Smooth muscle cell of the brain vasculature (primary cell): Measurements from ENCODE around the gene PADI3.
"Not testable (repeated sequence)": the region's sequence is repeated elsewhere in the genome, so short reads cannot be mapped to it uniquely, and the experiment has no call there.

Experiments used
- DNase-seq: peaks from one replicate; pipeline ENCODE4 v3.0.0-alpha.2; 2012; ENCODE audit warnings: low read depth, low spot score

Gene PADI3

DNA sequence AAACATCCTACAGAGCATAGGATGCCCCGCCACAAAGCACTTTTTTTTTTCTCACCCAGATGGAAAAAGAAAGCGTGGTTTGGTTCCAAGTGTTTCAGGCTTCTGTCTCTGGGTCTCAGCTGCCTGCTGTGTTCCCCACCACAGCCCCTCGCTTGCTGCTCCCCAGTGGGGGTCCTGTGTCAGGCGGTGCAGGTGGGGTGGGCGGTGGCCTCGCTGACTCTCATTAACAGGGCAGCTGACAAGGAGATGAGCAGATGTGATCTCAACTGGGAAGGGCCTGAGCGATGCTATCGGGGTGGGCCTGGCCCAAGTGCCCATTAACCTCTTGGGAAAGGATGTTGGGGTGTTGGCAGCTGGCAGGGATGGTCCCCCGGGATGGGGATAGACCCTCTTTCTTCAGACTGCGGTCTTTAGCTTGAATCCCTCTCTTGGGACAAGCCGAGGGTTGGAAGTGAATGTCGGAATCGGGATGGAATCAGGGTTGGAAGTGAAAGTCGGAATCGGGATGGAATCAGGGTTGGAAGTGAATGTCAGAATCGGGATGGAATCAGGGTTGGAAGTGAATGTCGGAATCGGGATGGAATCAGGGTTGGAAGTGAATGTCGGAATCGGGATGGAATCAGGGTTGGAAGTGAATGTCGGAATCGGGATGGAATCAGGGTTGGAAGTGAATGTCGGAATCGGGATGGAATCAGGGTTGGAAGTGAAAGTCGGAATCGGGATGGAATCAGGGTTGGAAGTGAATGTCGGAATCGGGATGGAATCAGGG lies 7.7 kb upstream of the PADI3 start:
- DNase-seq: not testable (repeated sequence)

DNA sequence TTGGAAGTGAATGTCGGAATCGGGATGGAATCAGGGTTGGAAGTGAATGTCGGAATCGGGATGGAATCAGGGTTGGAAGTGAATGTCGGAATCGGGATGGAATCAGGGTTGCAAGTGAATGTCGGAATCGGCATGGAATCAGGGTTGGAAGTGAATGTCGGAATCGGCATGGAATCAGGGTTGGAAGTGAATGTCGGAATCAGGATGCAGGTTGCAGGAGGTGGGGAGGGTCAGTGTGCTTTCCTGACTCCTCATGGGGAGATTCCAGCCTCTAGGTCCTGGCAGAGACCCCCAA lies 7.2 kb upstream of the PADI3 start:
- DNase-seq: not testable (repeated sequence)

DNA sequence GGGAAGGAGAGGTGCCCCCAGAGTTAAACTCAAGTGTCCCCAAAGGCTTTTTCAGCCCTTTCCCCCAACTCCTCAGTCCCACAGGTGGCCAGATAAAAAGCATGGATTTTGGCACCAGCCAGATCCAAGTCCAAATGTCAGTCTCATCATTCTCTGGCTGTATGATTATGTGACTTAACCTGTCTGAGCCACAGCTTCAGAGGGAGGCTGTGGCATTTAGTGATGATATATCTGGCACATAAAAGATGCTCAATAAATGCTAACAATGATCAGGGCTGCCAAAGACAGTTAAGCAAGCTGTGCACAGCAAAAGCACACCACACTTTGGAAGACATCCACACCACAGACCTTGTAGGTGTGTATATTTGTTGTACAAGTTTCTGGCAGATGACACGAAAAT lies 5.6 kb upstream of the PADI3 start:
- DNase-seq: no peak

DNA sequence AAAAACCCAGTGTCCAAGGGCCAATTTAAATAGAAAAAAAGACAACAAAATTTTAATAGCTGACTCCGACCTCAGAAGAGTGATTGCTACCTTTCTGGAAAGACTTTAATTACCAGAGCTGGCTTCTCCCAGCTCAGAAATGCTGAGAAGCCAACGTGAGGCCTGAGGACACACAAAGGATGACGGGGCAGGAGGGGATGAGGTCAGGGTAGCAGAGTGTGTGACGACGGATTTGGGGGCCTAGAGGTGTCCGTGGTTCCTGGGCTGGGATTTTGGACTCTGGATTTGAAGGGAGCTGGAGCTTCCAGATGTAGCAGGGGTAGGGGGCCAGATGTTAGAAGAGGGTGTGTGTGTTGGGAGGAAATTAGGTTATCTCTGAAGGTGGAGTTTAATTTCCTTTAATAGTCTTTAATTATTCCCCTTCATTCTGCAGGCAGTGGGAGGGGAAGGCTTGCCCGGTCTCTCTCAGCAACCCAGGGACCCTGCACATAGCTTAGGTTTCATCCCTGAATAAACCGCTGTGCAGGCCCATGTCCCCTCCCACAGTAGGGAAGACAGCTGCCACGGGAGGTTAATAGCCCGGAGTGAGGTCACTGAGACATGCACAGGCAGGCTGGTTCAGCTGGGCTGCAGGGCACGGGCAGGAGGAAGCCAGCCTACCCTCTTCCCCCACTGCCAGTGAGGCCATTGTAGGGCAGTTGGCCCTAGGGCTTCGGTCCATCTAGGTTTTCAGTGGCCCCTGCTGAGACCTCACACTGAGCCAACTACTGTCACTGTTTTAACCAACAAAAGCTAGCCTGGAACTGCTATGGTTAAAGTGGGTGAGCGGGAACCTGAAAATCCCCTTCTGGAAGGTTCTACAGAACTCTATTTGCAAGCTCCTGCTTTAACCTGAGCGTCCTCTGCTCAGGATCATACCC lies 3.8 kb upstream of the PADI3 start:
- DNase-seq: no peak

DNA sequence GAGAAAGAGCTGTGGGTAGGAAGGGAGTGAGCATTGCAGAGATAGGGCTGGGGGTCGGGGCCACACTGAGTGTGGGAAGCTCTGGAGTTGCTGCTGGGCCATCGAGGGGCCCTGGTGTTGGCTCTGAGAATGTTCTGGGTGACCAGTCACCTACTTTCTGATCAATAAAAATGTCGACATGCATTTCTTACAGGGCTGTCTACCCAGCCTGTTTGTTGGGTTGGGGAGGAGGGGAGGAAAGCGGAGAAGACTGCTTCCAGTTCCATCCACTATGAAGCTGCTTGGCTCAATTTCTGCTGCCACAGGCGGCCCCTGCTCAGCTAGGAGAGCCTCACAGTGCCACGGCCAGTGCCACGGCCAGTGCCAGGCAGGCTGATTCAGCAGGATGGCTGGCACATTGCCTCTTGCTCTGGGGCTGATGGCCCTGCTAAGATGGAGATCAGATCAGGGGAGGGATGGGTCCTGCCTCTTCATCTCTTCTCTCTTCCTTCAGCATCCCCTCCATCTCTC lies 3.0 kb upstream of the PADI3 start:
- no peak for DNase-seq

DNA sequence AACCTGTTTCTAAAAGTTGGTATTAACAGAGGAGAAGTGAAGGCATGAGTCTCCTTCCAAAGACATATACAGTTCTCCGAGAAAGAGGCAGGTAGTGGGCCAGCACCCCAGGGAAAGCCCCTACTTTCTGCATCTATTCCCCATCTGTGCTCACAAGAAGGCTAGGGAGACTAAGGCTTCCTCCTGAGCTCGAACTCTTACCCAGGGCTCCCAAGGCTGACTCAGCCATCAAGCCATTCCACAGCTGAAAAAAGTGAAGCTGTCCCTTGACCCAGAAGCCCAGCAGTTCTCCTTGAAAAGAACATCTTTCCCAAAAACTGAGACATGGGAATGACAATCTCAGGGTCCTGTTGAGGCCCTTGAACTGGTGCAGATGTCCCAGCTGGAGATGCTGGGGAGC lies 1.9 kb upstream of the PADI3 start:
- no peak for DNase-seq

DNA sequence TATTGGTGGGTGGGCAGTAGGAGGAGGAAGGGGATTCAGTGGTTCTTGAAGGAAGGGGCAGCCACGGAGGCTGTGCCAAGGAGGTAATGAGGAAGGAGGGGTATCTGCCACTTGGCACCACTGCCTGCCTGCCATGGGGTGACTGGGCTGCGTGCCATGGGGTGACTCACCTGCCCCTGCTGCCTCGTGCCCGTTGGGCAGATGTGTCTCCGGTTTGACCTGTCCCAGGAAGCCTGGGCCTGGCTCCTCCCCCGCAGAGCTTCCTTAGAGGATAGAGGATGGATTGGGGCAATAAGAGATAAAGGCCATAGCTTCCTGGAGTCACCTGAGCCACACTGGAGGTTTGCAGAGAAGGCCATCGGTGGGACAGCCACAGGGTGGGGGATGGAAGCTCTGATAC lies 1.7 kb downstream of the PADI3 start:
- DNase-seq: no peak

DNA sequence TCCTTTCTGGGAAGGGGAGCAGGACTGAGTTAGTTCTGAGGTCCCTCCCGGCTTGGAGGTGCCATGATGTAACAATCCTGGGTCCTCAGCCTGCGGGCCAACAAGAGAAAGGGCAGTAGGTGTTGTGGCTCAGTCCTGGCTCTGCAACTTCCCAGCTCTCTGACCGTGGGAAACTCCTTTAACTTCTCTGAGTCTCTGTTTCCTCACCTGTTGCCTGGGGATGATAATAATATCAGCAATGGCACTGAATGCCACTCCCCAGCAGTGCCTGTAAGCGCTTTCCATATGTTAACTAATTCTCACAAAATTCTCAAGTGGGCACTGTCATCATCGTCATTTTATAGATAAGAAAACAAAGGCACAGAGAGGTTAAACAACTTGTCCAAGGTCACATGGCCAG lies 2.3 kb downstream of the PADI3 start:
- no peak for DNase-seq

DNA sequence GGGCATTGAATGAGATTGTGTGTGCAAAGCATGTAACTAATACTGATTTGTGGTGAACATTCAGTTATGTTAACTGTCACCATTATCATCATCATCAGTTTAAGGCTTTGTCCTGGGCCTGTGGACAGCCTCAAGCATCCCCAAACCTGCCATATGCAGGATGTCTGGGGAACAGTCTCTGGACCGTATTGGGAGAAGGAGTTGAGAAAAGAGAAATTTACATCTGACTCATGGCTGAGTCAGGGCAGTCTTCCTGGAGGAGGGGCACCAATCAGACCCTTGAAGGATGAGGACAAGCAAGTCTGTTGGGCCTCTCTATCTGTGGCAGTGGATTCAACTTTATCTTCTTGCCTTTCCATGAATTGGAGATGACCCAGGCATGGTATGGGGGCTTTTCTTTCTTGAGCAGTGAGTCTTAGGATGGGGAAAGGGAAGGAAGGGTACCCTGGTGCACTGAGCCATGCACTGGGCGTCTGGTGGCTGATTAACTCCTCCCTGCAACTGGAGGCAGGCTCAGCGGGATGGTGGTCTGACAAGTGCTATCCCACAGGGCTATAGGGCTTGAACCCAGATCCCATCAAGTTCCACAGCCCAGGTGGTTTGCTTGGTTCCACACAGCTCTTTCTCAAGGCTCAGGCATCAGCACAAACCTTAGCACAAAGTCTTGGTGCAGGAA lies 2.9 kb downstream of the PADI3 start:
- no peak for DNase-seq

DNA sequence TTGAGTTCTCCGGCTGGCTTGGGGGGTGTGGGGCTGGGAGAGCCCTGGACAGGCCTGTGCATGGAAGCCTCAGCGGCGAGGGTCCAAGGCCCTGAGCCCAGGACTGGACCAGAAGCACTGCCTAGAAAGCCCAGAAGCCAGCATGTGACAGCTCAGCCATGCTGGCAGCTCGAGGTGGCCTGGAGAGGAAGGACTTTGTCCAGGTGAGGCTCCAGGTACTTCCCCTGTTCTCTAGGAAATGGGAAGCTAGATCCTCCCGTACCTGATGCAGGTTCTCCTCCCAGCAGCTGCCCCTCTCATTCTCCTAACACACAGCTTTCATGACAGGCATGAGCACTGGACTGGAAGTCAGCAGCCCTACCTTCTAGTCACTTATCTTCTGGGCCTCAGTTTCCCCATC lies 6.4 kb downstream of the PADI3 start:
- DNase-seq: no peak

DNA sequence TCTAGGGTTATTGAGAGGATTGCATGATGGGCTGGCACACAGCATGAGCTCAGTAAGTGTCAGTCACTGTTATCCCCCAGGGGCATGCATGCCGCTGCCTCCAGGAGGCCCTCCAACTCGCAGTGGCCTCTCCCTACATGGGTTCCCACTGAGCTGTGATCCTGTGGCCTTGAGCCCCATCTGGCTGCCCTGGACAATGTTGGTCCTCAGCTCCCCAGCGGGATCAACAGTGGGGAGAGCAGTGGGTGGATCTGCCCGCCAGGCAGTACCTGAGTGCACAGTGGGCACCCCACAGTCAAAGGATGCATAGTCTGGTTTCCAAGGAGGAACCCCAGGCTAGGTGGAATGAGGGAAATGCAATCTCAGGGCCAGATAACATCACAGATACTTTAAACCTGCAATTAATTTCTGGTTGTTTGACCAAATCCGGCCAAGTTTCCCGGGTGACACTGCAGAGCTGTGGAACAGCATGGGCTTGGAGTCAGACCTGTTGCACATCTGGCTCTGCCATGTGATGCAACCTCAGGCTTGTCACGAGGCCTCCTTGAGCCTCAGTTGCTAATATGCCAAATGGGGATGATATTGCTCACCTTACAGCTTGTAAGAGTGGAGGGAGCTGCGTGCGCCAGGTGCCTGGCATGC lies 9.3 kb downstream of the PADI3 start:
- DNase-seq: no peak

DNA sequence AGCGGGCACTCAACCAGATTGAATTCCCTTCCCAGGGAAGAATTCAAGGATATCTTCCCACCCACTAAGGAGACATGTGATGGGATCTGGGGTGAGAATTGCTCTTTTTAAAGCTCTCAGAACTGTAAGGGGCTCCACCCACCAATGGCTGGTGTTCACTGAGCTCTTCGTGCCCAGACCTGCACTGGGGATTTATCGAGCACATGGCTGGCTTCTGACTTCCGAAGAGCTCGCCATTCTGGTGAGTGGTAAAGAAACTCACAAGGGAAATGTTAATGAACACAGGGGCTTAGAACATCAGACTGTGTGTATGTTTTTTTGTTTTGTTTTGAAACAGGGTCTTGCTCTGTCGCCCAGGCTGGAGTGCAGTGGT lies 9.8 kb downstream of the PADI3 start:
- no peak for DNase-seq

DNA sequence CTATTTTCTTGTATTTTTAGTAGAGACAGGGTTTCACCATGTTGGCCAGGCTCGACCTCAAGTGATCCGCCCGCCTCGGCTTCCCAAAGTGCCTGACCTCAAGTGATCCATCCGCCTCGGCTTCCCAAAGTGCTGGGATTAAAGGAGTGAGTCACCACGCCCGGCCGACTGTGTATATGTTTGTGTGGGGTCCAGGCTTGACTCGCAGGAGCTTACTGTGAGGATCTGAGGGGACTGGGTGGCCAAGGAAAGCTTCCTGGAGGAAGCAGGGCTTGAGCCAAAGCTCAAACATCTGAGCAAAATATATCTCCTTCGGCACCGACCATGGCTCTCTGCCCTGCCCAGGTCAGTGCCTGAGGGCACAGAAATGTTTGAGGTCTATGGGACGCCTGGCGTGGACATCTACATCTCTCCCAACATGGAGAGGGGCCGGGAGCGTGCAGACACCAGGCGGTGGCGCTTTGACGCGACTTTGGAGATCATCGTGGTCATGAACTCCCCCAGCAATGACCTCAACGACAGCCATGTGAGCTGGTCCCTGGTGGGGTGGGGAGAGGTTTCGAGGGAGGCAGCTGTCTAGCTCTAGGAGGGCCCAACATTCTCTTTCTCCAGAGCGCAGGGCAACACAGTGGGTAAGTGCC lies 10.5 kb downstream of the PADI3 start:
- DNase-seq: no peak

DNA sequence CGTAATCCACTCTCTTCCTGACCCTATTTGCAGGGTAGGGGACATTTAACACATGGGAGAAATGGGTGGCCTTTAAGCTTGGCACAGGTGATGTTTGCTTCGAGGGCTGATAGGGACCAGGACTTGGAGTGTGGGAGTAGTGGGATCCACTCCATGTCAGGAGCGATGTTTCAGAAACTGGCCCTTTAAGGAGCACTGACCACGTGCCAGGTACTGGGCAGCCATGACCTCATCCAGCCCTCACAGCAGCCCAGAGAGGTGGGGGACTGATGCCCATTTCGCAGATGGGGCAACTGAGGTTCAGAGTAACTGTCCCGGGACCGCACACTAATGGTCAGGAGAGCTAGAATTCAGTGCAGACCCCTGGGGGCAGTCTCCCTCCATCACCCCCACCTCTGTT lies 11.4 kb downstream of the PADI3 start:
- DNase-seq: no peak

DNA sequence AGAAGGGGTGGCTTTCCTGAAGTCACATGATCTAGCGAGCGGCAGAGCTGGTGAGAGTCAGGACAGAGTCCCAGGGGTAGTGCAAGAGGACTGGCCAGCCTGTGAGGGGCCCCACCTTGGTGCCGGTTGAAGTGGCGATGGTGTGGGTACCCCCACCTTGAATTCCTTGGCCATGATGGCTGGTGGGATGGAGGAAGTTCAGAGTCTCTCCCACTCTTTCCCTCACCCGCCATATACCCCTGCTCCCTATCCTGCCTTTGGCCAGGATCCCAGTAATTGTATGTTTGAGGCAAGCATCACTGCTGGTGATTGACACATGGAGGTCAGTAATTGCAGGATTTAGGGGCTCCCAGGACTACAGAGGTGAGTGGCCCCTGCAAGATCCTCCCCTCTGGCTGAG lies 11.8 kb downstream of the PADI3 start:
- no peak for DNase-seq

DNA sequence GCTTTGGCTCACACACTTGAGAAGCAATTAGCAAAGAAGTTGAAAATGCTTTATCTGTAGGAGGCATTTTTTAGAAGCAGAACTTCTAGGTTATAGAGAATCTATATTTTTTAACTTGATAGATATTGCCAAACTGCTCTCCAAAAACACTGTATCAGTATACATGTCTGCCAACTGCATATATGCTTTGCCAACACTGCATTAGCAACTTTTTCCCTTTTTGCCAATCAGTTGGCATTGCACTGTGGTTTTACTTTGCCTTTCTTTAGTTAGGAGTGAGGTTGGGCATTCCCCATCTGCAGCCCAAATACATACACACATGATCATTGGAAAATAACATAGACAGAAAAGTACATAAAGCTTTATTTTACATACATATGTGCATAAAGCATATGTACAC lies 15.0 kb downstream of the PADI3 start:
- DNase-seq: no peak

DNA sequence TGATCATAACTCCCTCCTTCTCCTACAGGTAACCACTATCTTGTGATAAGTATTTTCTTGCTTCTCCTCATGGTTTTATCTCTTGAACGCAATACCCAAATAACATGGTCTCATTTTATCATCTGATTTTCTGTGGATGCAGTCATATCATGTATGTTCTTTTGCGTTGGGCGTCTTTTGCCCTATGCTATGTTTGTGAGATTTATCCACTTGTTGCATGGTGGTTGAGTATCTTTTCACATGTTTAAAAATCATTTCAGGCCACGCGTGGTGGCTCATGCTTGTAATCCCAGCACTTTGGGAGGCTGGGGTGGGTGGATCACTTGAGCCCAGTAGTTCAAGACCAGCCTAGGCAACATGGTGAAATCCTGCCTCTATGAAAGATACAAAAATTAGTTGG lies 15.6 kb downstream of the PADI3 start:
- DNase-seq: no peak

DNA sequence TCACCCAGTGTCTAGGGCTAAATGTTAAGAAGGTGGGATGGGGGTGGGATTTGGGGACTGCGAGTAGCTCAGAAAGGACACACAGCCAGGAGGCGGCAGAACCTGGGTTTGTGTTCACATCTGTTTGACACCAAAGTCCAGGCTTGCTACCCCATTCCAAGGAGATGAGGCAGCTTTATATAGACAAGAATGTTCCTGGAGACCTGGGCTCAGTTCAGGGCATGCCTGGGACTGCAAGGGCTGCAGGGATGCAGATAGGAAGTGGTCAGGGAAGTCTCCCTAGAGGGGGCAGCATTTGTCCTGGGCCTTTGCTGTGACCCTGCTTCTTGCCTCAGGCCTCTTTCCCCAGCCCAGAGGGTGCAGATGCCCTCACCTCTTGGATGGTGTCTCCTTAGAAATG lies 16.3 kb downstream of the PADI3 start:
- DNase-seq: no peak

DNA sequence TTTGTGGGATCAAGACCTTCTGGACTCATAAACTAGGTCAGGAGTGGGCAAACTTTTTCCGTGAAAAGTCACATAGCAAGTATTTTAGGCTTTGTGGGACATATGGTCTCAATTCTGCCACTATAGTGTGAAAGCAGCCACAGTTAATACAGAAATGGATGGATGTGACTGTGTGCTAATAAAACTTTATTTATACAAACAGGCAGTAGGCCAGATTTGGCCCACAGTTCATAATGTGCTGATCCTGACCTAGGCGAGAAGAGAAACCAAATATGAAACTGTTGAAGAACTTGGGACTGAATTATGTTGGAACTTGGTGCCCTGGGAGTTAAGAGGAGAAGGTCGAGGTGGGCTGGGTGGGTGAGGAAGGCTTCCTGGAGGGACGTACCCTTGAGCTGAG lies 17.1 kb downstream of the PADI3 start:
- no peak for DNase-seq

DNA sequence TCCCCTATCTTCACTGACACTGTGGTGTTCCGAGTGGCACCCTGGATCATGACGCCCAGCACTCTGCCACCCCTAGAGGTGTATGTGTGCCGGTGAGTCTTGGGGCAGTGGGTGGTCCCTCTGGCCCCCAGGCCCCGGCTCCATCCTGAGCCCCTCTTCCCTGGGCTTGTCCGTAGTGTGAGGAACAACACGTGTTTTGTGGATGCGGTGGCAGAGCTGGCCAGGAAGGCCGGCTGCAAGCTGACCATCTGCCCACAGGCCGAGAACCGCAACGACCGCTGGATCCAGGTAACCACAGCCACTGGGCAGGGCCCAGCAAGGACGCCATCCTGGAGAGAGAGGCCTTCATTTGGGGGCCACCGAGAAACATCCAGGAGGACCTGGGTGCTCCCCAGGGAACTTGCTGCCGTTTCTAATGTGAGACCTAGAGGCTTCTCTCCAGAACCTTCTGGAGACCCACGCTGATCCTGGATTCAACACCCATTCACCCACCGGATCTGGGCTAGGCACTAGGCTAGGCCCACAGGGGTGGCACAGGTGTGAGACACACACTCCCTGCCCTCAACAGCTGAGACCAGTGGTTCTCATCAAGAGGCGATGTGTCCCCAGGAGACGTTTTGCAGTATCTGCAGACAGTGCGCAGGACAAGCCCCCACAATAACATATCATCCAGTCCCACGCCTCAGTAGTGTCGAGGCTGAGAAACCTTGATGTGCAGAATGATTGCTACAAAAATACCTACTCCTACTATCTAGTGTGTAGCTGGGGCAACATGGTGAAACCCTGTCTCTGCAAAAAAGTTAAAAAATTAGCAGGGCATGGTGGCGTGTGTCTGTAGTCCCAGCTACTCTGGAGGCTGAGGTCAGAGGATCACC lies 22.2 kb downstream of the PADI3 start:
- DNase-seq: no peak

DNA sequence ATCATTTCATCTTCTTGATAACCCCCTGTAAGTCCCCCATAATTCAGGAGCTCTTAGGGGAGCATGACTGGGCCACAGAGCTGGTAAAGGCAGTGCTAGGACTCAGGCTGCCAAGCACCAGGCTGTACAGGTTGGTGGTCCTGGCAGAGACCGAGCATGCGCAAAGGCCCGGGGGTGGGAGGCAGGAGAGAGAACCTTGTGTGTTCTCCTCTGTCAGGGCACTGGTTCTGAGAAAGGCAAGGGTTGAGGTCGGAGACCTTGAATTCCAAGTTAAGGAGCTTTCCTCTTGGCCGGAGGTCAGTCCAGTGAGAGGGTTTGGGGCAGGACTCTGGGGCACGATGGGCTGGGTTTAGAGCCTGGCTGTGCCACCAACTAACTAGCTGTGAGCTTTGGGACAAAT lies 23.2 kb downstream of the PADI3 start:
- no peak for DNase-seq
